Neural progenitor cell (in vitro differentiated cells): Measurements from ENCODE around the gene TSR1. TPM values are rescaled to one million over a fixed set of nuclear protein-coding genes. Genes with fewer than 3 reads are reported as not detected.
A peak's percentile ranks its signal among the peaks of the same experiment; 100 is the strongest.

Experiments used
- DNase-seq: peaks from one replicate; pipeline ENCODE4 v3.0.0-alpha.2; 2016; ENCODE audit warnings: low spot score
- H2AFZ ChIP-seq: fragments of 200-600 bp; sonication (generic); replicated peaks from 2 replicates; pipeline ENCODE4 v1.6.1; 2016; ENCODE audit warnings: antibody characterized with exemption
- H3F3A ChIP-seq: fragments of 200-600 bp; sonication (generic); 2 replicates; pipeline ENCODE4 v1.6.1; 2016; ENCODE audit warnings: antibody characterized with exemption, low read depth
- H3K27ac ChIP-seq: fragments of 200-600 bp; sonication (generic); 2 replicates; pipeline ENCODE4 v1.5.1; 2016; ENCODE audit warnings: mild to moderate bottlenecking
- H3K27me3 ChIP-seq: fragments of 200-600 bp; sonication (generic); 2 replicates; pipeline ENCODE4 v1.6.1; 2016; ENCODE audit warnings: mild to moderate bottlenecking, moderate library complexity
- H3K36me3 ChIP-seq: fragments of 200-600 bp; sonication (generic); 2 replicates; pipeline ENCODE4 v1.5.1; 2016
- H3K4me1 ChIP-seq: fragments of 200-600 bp; sonication (generic); 2 replicates; pipeline ENCODE4 v1.6.1; 2016; ENCODE audit warnings: mixed run types
- H3K4me2 ChIP-seq: fragments of 200-600 bp; sonication (generic); 2 replicates; pipeline ENCODE4 v1.6.1; 2016
- H3K4me3 ChIP-seq: fragments of 200-600 bp; sonication (generic); 2 replicates; pipeline ENCODE4 v1.5.1; 2016
- H3K79me2 ChIP-seq: fragments of 200-600 bp; sonication (generic); 2 replicates; pipeline ENCODE4 v1.6.1; 2016; ENCODE audit warnings: low read depth
- H3K9ac ChIP-seq: fragments of 200-600 bp; sonication (generic); 2 replicates; pipeline ENCODE4 v1.6.1; 2016
- H3K9me3 ChIP-seq: fragments of 200-600 bp; sonication (generic); 2 replicates; pipeline ENCODE4 v1.5.1; 2016; ENCODE audit warnings: low read depth
- H4K20me1 ChIP-seq: fragments of 200-600 bp; sonication (generic); 2 replicates; pipeline ENCODE4 v1.6.1; 2016; ENCODE audit warnings: low read depth
- H3K27ac Mint-ChIP-seq: 3 replicates; pipeline ENCODE4 v1.8.0; 2021; ENCODE audit warnings: mixed read lengths
- H3K27me3 Mint-ChIP-seq: 2 replicates; pipeline ENCODE4 v1.8.0; 2022; ENCODE audit warnings: low read depth, mild to moderate bottlenecking, inconsistent platforms, moderate library complexity, mixed read lengths; ENCODE audit not compliant: insufficient read depth
- H3K36me3 Mint-ChIP-seq: 3 replicates; pipeline ENCODE4 v1.8.0; 2021; ENCODE audit warnings: mixed read lengths
- H3K4me1 Mint-ChIP-seq: 3 replicates; pipeline ENCODE4 v1.8.0; 2021; ENCODE audit warnings: mixed read lengths
- H3K4me3 Mint-ChIP-seq: 3 replicates; pipeline ENCODE4 v1.8.0; 2021; ENCODE audit warnings: mild to moderate bottlenecking, moderate library complexity, mixed read lengths
- H3K9me3 Mint-ChIP-seq: 3 replicates; pipeline ENCODE4 v1.8.0; 2020; ENCODE audit warnings: mixed read lengths
- EZH2 ChIP-seq: fragments of 200-600 bp; sonication (generic); IDR thresholded peaks from 2 replicates; pipeline ENCODE4 v1.6.1; 2017; ENCODE audit warnings: antibody characterized with exemption, mild to moderate bottlenecking, moderate library complexity
- EZH2phosphoT487 ChIP-seq: fragments of 200-600 bp; sonication (generic); IDR thresholded peaks from 2 replicates; pipeline ENCODE4 v1.6.1; 2017; ENCODE audit warnings: antibody characterized with exemption
- total RNA-seq: library from RNA; depleted of rRNA; stranded (reverse); fragments of >200 nt; gene quantifications from 2 replicates; pipeline ENCODE4 v1.2.3, GENCODE V29; 2015; ENCODE audit warnings: low replicate concordance
- TF ChIP-seq, protein P1 (sequence below): fragments of 200-600 bp; sonication (generic); IDR thresholded peaks from 2 replicates; pipeline ENCODE4 v1.5.1; 2017; ENCODE audit warnings: antibody characterized with exemption, mild to moderate bottlenecking

The TSR1 gene
- total RNA-seq, 1 donor from 2014 or later, result 42.2 TPM

DNA sequence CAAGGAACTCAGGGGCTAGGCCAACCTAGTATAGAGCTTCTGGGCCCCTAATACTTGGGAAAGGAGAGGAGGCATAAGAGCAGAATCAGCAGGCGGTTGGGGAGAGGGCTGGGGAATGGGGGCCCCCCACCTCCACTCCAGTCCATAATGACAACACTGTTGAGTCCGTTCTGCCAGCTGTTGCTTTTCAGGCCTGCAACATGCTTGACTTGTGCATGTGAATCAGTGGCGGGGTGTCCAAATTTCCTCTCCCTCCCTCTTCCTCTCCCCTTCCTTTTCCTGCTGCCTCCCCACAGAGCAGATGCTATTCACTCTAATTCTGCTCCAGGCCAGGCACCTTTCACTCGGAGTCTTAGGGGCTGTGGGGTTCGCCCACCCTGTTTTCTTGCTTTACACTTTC is 32.8 kb upstream of the TSR1 start:
- no peaks in the 10 kb centered on the region for H4K20me1 ChIP-seq
- no peaks in the 10 kb centered on the region for H3K79me2 ChIP-seq
- Mint-ChIP-seq H3K9me3 (no peaks in the 10 kb centered on the region), H3K27ac (no peak overlapping the region), H3K4me3 (no peak overlapping the region), H3K36me3 (peaks cover 3% of the 10 kb centered on the region), H3K27me3 (peaks cover 4% of the 10 kb centered on the region), H3K4me1 (peaks cover 18% of the 10 kb centered on the region)
- no peaks in the 10 kb centered on the region for H3K9me3 ChIP-seq
- no peak for DNase-seq
- H3K9ac ChIP-seq, result no peak overlapping the region
- no peaks in the 10 kb centered on the region for H3K36me3 ChIP-seq
- H3K27ac ChIP-seq, result no peak overlapping the region
- H3K27me3 ChIP-seq, result no peaks in the 10 kb centered on the region
- H2AFZ ChIP-seq, result no peak overlapping the region
- H3K4me1 ChIP-seq, result peaks cover 10% of the 10 kb centered on the region
- peaks cover 4% of the 10 kb centered on the region for H3F3A ChIP-seq
- H3K4me2 ChIP-seq, result no peak overlapping the region
- no peak overlapping the region for H3K4me3 ChIP-seq
- TF ChIP-seq, protein P1, sequence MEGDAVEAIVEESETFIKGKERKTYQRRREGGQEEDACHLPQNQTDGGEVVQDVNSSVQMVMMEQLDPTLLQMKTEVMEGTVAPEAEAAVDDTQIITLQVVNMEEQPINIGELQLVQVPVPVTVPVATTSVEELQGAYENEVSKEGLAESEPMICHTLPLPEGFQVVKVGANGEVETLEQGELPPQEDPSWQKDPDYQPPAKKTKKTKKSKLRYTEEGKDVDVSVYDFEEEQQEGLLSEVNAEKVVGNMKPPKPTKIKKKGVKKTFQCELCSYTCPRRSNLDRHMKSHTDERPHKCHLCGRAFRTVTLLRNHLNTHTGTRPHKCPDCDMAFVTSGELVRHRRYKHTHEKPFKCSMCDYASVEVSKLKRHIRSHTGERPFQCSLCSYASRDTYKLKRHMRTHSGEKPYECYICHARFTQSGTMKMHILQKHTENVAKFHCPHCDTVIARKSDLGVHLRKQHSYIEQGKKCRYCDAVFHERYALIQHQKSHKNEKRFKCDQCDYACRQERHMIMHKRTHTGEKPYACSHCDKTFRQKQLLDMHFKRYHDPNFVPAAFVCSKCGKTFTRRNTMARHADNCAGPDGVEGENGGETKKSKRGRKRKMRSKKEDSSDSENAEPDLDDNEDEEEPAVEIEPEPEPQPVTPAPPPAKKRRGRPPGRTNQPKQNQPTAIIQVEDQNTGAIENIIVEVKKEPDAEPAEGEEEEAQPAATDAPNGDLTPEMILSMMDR, result no peak
- TF ChIP-seq EZH2phosphoT487, result no peak

DNA sequence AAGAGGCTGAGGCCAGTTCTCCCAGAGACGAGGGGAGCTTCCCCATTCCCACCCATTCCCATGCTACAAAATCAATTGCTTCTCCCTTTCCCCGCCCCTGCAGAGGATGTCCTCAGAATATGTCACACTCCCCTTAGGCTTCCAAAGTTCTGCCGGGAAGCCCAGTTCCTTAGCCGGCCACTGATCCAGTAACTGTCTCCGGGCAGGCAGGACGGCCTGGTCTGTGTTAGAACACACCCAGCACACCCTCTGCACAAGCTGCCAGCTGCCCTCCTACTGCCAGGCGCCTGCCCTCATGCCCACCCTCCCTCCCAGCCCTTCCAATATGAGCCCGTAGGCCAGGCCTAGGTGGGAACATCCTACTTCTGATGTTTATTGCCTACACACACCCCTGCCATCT is 32.1 kb upstream of the TSR1 start:
- Histone ChIP-seq H3K4me3 (no peak overlapping the region), H3K79me2 (no peaks in the 10 kb centered on the region), H3K27me3 (no peaks in the 10 kb centered on the region), H3K4me1 (peaks cover 10% of the 10 kb centered on the region), H3F3A (peaks cover 4% of the 10 kb centered on the region), H3K4me2 (no peak overlapping the region), H4K20me1 (no peaks in the 10 kb centered on the region), H3K9ac (no peak overlapping the region), H3K27ac (no peak overlapping the region), H3K9me3 (no peaks in the 10 kb centered on the region), H3K36me3 (no peaks in the 10 kb centered on the region), H2AFZ (no peak overlapping the region)
- peaks cover 4% of the 10 kb centered on the region for H3K27me3 Mint-ChIP-seq
- peaks cover 18% of the 10 kb centered on the region for H3K4me1 Mint-ChIP-seq
- no peak for DNase-seq
- H3K36me3 Mint-ChIP-seq, result peaks cover 3% of the 10 kb centered on the region
- H3K4me3 Mint-ChIP-seq, result no peak overlapping the region
- no peak overlapping the region for H3K27ac Mint-ChIP-seq
- TF ChIP-seq EZH2phosphoT487, result no peak
- TF ChIP-seq, protein P1, result no peak
- no peak for TF ChIP-seq EZH2
- no peaks in the 10 kb centered on the region for H3K9me3 Mint-ChIP-seq

DNA sequence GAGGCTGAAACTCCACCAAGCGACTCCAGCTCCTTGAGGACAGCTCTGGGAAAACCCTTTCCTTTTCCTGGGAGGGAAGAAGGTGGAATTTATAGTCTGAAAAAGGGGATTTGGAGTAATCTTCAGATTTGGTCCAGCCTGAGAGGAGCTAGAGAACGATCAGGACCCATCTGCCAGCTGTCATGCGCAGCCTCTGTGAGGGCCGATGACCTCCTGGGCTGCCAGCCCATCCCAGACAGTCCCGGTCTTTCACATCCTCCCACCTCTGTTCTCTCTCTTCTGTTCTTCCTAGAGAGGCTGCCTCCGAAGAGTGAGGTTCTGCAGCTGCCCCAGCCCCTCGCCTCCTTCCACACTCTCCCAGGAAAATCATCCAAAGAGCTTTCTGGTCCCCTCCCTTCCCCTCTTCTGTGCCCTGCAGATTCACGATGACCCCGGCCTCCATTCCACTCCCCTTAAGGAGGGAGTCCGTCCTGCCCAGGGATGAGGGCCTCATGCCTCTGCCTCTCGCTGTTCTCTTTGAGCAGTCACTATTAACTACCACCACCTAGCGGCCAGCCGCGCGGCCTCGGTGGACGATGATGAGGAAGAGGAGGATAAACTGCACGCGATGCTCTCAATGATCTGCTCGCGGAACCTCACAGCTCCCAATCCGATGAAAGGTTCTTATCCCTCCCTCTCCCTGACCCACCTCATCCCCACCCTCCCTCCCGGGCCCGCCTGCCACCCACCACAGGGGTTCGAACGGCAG is 30.7 kb upstream of the TSR1 start:
- no peaks in the 10 kb centered on the region for H4K20me1 ChIP-seq
- TF ChIP-seq, protein P1, result peak; percentile 61
- no peak for TF ChIP-seq EZH2phosphoT487
- Mint-ChIP-seq H3K4me1 (peaks cover 18% of the 10 kb centered on the region), H3K27me3 (peaks cover 4% of the 10 kb centered on the region), H3K9me3 (no peaks in the 10 kb centered on the region), H3K27ac (peak overlapping the region; percentile 89), H3K4me3 (no peak overlapping the region), H3K36me3 (peaks cover 6% of the 10 kb centered on the region)
- no peak overlapping the region for H3K27ac ChIP-seq
- H3K79me2 ChIP-seq, result no peaks in the 10 kb centered on the region
- DNase-seq, result peak; percentile 66
- no peaks in the 10 kb centered on the region for H3K36me3 ChIP-seq
- H2AFZ ChIP-seq, result no peak overlapping the region
- peaks cover 10% of the 10 kb centered on the region for H3K4me1 ChIP-seq
- peaks cover 4% of the 10 kb centered on the region for H3F3A ChIP-seq
- no peak overlapping the region for H3K4me3 ChIP-seq
- no peaks in the 10 kb centered on the region for H3K9me3 ChIP-seq
- no peak overlapping the region for H3K4me2 ChIP-seq
- H3K9ac ChIP-seq, result no peak overlapping the region
- H3K27me3 ChIP-seq, result no peaks in the 10 kb centered on the region
